Islet precursor cell (in vitro differentiated cells): ENCODE data around the gene HBZ.
"Not testable (repeated sequence)": the region's sequence is repeated elsewhere in the genome, so short reads cannot be mapped to it uniquely, and the experiment has no call there.

ENCODE experiments used
- DNase-seq: peaks from one replicate; pipeline ENCODE4 v3.0.0-alpha.2; 2018

Gene HBZ

DNA sequence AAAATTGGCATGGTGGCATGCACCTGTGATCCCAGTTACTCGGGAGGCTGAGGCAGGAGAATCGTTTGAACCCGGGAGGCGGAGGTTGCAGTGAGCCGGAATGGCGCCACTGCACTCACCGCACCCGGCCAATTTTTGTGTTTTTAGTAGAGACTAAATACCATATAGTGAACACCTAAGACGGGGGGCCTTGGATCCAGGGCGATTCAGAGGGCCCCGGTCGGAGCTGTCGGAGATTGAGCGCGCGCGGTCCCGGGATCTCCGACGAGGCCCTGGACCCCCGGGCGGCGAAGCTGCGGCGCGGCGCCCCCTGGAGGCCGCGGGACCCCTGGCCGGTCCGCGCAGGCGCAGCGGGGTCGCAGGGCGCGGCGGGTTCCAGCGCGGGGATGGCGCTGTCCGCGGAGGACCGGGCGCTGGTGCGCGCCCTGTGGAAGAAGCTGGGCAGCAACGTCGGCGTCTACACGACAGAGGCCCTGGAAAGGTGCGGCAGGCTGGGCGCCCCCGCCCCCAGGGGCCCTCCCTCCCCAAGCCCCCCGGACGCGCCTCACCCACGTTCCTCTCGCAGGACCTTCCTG is 27.7 kb downstream of the HBZ start, which contains the start of gene HBQ1:
Gene HBQ1, plus strand, starts transcription at position 359 of the 575 bp plus-strand sequence. Its CDS starts 28 bp downstream, at position 387.
- peak; percentile 78 for DNase-seq

DNA sequence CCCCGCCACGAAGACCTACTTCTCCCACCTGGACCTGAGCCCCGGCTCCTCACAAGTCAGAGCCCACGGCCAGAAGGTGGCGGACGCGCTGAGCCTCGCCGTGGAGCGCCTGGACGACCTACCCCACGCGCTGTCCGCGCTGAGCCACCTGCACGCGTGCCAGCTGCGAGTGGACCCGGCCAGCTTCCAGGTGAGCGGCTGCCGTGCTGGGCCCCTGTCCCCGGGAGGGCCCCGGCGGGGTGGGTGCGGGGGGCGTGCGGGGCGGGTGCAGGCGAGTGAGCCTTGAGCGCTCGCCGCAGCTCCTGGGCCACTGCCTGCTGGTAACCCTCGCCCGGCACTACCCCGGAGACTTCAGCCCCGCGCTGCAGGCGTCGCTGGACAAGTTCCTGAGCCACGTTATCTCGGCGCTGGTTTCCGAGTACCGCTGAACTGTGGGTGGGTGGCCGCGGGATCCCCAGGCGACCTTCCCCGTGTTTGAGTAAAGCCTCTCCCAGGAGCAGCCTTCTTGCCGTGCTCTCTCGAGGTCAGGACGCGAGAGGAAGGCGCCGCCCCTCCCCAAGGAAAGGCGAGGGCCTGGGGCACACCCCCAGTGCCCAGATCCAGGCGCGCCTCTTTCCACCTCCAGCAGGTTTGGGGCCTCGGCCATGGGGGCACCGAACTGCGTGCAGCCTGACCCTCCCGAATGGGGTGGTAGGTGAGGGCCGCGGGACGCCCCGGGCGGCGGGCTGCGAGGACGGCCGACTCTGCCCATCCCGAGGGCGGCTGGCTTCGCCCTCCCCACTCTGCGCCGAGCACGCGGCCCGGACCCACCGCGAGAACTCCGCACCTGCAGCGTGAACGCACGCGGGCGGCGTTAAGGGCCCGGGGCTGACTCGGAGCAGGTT is 28.5 kb downstream of the HBZ start:
- DNase-seq = peak; percentile 87

DNA sequence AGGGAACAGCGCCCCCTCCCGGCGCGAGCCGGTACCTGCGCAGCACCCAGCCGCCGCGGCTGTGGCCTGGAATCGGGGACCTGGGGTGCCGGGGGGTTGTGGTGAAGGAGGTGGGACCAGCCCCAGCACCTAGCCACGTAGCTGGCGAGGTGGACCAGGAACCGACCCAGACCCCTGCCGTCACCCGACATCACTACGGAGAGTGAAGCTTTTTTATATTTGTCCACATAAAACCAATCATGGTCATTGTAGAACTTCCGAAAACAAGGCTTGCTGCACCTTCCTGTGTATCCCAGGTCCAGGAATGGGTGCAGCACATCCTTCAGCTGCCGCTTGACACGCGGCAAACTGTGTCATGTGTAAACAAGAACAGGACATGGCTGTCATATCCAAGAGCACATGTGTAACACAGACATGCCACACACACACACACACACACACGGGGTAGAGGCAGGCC is 29.1 kb downstream of the HBZ start:
- no peak for DNase-seq

DNA sequence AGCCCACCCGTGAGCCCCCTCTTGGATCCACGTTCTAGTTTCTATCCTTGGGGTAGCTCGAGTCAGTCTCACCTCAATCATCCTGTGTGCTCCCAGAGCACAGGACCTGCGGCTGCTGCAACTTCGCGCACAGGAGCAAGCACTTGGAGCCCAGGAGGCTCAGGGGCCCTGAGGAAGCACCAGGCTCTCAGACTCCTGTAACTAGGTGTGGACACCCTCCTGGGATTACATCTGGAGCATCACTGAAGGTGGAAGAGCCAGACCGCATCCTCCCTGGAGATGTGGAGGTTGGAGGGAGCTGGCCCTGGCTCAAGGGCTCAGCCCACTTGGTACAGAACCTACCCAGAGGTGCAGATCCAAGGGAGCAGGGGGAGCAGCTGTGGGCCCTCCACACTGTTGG is 30.6 kb downstream of the HBZ start:
- no peak for DNase-seq

DNA sequence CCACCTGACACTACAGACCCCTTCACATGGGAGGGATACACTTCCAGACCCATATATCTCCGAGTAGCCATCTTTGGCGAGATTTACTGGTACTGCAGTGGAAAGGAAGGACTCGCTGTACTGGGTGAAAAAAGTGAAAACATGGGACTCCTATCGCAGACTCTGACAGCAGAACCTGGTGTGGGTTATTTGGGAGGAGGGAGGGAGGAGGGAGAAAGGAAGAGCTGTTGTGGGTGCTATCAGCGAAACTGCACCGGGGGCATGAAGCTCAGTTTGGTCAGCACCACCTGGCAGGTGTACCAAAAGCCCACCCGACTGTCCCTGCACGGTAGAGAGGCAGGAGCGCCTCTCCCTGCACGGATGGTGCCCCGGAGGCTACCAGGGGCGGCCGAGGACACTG is 32.8 kb downstream of the HBZ start:
- no peak for DNase-seq

DNA sequence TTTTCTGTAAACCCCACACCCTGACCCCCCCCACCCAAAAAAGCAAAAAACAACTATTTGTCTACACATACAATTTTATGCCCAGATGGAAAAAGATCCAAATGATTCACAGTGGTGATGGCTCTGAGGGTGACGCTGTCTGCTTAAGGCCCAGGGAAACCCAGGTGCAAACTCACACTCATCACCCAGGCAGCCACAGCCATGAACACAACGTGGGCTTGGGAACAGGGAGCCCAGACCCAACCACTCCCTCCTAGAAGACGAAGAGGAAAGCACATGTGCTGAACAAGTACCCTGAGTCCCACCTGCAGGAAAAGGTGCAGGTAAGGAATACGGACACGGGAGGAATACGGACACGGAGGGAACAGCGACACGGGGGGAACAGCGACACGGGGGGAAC is 33.2 kb downstream of the HBZ start:
- DNase-seq = no peak

DNA sequence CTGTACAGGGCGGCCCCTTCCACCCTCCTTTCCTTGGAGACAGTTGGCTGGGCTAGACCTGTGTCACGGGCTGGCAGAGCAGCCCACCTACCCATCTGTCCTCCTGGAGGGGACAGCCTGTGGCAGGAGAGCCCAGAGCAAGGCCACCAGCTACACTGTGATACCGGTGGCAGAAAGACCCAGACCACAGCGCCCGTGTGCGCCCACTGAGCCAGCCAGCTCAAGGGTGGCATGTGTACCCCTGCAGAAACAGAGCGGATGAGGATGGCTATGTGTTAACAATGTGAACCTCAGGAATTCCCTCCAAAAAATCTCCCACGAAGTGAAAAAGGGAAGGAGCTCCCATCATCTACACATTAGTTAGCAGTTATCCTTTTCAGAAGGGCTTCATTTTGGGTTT is 34.9 kb downstream of the HBZ start:
- DNase-seq = no peak

DNA sequence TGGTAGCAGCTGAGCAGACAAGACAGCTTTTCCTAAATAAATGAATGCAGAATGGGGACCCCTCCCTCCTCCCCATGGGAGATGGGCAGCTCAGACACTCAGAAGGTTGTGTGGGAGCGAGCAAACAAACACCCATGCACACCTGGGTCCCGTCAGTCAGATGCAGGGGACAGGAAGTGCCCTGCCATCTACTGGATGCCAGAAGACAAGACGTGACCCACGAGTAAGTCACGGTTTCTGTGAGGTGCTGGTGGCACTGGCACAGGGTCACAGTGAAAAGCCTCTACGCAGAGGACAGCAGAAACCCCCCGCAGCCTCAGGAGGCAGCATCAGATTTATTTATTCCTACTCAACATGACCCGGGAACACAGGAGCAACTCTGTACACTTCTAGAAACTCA is 36.2 kb downstream of the HBZ start:
- DNase-seq = no peak

DNA sequence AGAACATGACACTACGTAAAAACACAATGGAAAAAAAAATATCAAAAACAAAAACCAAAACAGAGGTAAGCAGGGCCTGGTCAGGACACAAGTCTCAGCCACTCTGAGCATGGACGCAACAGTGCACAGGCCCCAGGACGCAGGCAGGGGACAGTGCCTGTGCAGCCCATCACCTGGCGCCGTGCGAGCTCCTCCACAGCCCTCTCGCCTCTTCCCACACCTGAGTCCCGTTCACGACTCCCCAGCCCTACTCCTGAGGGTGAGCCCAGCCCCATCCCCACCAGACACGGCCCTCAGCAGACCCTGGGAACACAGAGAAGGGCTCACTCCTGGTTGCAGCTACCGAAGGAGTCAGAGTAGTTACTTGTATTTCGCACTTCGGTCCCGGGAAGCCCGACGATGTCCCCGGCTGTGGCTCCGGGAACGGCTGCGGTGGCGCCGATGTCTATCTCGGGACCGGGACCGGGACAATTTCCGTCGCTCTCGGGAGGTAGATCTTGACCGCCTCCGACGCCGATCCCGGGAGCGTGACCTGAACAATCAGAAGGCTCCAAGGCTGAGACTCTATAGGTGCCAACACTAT is 37.3 kb downstream of the HBZ start:
- no peak for DNase-seq

DNA sequence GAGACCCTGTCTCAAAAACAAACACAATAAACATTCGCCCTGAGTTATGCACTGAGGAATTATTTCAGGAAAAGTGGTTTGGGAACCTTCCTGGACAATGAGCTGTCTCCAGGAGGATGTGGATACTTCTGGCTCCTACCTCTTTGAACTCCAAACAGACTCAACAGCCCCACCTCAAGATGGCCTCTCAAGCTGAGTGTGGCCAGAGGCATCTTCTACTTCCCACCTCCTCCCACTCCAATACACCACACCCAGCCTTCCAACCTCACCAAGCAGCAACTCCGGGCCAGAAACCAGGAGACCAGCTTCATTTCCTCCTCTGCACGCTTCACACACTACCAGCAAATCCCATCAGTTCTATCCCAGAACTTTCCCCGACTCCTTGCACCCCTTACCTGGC is 39.4 kb downstream of the HBZ start:
- no peak for DNase-seq

DNA sequence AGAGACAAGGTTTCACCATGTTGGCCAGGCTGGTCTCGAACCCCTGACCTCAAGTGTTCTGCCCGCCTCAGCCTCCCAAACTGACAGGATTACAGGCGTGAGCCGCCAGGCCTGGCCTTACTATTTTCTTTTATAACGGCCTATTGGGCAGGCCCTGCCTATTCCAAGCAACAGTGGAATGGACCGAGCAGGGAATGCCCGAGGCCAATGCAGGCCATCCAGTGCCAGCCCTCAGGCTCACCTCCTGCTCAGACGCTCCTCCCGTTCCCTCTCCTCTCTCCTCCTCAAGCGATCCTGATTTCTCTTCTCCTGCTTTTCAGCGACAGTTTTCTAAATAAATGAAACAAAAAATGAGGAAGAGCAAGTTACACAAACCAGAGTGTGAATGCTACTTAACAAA is 40.2 kb downstream of the HBZ start:
- no peak for DNase-seq

DNA sequence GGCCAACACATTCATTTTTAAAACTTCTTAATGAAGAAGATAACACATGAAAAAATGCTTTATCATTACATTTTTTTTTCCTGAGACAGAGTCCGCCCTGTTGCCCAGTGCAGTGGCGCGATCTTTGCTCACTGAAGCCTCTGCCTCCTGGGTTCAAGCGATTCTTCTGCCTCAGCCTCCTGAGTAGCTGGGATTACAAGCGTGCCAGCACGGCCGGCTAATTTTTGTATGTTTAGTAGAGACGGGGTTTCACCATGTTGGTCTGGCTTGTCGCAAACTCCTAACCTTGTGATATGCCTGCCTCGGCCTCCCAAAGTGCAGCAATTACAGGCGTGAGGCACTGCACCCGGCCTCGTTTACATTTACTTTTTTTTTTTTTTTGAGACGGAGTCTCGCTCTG is 41.0 kb downstream of the HBZ start:
- no peak for DNase-seq

DNA sequence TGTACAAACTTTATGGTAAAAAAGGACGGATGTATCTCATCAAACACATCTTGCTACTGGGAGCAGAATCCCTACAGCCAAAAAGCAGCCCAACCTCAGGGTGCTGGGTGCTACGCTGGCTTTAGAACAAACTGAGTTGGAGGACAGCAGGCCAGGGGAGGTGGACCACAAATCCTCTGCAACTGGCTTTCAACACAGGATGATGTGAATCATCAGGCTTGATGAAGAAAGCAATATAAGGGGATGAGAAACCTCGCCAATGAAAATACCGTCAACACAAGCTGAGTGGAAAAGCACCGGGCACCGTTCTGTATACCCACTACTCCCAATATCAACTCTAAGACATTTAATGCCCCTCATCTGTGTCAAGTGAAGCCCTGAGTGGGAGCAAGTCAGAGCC is 42.1 kb downstream of the HBZ start:
- no peak for DNase-seq

DNA sequence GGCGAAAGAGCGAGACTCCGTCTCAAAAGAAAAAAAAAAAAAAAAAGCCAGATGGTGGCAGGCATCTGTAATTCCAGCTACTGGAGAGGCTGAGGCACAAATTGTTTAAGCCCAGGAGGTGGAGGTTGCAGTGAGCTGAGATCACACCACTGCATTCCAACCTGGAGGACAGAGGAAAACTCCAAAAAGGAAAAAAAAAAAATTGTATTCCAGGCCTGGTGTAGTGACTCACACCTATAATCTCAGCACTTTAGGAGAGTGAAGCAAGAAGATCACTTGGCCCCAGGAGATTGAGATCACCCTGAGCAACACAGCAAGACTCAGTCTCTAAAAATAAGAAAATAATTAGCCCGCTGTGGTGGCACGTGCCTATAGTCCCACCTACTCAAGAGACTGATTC is 47.9 kb downstream of the HBZ start:
- DNase-seq = peak; percentile 89

DNA sequence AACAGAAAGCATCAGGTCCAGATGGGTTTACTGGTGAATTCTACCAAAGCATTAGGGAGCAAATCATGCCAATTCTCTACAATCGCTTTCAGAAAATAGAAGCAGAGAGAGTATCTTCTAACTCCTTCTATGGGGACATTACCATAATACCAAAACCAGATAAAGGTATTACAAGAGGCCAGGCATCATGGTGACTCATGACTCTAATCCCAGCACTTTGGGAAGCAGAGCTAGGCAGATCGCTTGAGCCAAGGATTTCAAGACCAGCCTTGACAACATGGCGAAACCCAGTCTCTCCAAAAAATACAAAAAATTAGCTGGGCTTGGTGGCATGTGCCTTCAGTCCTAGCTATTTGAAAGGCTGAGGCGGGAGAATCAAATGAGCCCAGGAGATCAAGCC is 50.8 kb downstream of the HBZ start:
- DNase-seq = no peak

DNA sequence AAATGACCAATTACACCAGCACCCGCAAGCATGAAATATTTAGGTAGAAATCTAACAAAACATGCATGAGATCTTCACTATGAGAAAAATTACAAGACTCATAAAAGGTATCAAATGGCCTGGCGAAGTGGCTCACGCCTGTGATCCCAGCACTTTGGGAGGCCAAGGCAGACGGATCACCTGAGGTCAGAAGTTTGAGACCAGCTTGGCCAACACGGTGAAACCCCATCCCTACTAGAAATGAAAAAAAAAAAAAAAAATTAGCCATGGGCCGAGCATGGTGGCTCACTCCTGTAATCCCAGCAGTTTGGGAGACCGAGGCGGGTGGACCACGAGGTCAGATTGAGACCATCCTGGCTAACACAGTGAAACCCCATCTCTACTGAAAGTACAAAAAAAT is 51.6 kb downstream of the HBZ start:
- not testable (repeated sequence) for DNase-seq
